Suppressor macrophage (primary cell): ENCODE data around the gene RDM1.
"Not testable (repeated sequence)": the region's sequence is repeated elsewhere in the genome, so short reads cannot be mapped to it uniquely, and the experiment has no call there.

Source experiments
- DNase-seq, 4 experiments: peaks; one replicate each; pipeline ENCODE4 v3.0.0-alpha.2; 2020 to 2022

The RDM1 gene

DNA sequence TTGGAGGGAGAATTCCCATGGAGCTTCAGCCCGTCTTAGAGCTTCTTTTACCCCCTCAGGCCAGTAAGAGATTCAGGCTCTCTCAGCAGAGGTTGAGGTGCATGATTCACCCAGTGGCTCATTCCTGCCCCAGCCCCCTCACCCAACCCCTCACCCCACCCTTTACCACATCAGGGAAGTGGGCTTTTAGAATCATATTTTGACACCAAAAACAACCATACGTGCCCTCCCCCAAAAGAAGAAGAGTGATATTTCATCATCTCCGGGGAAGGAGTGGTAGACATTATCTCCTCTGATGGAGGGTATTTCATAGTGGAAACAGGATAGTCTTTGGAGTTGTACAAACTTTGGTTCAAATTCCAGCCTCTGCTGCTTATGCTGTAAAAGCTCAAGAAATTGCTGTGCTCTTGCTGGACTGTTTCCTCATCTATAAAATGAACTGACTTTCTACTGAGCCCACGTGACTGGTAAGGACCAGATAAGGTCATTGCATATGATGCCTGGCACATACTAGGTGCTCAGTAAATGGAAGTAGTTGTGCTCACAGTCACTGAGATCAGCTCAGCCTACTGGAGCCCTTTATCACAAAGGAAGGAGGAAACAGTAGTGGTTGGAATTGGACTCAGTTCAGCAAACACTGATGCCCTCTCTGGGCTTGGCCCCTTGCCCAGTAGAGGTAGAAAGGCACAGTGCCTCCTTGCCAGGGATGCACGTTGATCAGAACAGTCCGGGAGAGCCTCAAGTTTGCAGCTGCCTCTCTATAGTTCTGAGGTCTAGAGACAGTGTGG is 32.1 kb downstream of the RDM1 start:
- peak in 3 of 4 experiments; percentile 4 to 46 (median 43) for DNase-seq

DNA sequence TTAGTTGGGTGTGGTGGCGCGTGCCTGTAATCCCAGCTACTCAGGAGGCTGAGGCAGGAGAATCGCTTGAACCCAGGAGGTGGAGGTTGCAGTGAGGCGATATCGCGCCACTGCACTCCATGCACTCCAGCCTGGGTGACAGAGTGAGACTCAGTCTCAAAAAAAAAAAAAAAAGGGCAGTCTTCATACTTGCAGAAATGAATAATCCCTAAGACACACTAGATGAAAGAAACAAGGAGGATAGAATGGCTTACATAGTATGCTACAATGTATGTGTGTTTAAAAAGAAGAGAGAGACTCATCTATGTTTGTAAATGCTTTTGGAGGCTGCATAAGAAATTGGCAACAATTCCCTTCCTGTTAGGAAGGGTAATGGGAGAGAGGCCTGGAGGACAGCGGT is 32.8 kb downstream of the RDM1 start:
- DNase-seq = not testable (repeated sequence)

DNA sequence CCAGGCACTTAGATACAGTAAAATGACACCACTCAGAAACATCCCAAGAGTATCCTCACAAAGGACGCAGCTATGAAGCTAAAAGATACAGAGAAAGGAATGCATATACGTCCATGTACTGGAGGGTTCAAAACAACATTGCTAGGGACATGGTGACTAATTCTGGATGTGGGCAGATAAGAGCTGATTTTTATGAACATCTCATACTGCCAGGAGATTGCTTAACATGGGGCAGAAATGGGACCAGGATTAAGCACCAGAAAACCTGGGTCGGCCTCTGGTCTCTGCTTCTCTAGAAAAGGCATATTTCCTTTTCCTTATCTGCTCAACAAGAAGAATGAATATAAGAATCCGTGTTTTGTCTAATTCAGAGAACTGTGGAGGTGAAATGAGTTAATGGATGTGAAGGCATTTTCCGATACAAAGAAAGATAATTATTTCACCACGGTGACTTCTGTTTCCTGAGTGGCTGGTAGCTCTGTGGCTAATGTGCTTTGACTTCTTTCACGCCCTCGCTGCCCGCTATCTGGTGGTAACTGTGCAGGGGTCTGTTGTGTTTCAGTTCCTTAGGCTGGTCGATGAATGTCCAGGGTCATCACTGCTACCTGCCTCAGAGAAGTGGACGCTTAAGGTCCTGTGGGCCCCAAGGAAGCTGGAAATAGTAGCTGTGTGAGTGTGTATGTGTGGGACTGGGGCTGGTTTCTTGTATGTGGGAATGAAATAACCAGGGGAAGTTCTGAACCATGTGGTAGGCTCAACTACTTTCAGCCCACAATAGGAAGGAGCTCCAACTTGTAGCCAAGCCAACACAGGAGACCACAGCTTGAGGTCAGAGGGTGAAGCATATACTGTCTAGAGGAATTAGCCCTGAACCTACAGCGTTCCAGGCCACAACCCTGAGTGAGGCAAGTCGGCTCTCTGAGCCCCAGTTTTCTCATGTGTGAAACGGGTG is 34.7 kb downstream of the RDM1 start:
- peak; percentile 58 to 84 (median 80) for DNase-seq

DNA sequence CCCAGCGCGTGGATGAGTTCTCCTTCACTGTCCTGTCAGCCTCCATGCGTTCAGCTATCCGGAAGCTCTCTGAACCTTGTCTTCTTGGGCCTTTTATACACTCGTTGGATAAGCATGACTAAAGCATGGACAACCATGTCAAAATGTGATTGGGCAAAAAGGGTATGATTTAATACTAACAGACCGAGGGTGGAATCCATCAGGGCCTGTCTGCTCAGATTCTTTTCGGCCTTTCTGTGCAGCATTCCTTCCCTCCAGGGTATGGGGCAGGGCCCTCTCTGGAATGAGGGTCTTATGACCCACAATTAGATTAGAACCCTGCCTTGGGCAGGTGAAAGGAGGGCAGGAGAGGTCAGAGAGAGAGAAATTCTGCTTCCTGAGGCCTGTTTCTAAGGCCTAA is 36.4 kb downstream of the RDM1 start:
- DNase-seq = no peak

- no peak for DNase-seq
Measured at GRCh38 chr17:35893751-35894150, 36.8 kb downstream of the RDM1 start.

- peak; percentile 52 to 77 (median 72) for DNase-seq
Measured at GRCh38 chr17:35892091-35893035, 38.2 kb downstream of the RDM1 start.

DNA sequence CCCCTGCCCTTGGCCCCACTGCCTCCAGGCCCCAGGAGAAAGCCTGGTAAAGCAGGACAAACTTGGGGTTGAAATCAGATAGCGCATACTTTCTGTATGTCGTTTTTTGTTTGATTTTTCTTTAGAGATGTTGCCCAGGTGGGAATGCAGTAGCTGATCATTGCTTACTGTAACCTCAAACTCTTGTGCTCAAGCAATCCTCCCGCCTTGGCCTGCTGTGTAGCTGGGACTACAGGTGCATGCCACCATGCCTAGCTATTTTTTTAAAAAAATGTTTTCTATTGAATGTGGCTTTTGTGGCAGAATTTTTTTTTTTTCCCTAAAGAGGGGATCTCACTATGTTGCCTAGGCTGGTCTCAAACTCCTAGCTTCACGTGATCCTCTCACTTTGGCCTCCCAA is 39.3 kb downstream of the RDM1 start:
- no peak for DNase-seq

DNA sequence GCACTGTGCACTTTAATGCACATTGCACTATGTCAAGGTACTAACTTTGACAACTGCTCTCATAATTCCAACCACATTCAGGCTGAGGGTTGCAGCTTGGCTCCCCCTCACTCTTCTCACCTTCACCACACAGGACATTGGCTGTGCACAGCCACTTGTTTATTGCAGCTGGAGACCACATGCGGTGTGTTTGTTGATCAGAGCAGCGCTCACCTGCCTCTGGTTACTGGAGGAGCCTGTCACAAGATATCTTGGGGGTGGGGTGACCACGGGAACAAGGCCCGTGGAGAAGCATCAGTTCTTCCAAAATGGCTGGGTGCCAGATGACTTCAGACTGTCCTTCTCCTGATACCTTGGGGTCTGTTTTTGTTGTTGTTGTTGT is 39.8 kb downstream of the RDM1 start:
- DNase-seq = no peak

- DNase-seq = peak in 3 of 4 experiments; percentile 16 to 33 (median 26)
Measured at GRCh38 chr17:35889818-35890773, 40.5 kb downstream of the RDM1 start.

- no peak for DNase-seq
Measured at GRCh38 chr17:35889241-35889640, 41.3 kb downstream of the RDM1 start.

DNA sequence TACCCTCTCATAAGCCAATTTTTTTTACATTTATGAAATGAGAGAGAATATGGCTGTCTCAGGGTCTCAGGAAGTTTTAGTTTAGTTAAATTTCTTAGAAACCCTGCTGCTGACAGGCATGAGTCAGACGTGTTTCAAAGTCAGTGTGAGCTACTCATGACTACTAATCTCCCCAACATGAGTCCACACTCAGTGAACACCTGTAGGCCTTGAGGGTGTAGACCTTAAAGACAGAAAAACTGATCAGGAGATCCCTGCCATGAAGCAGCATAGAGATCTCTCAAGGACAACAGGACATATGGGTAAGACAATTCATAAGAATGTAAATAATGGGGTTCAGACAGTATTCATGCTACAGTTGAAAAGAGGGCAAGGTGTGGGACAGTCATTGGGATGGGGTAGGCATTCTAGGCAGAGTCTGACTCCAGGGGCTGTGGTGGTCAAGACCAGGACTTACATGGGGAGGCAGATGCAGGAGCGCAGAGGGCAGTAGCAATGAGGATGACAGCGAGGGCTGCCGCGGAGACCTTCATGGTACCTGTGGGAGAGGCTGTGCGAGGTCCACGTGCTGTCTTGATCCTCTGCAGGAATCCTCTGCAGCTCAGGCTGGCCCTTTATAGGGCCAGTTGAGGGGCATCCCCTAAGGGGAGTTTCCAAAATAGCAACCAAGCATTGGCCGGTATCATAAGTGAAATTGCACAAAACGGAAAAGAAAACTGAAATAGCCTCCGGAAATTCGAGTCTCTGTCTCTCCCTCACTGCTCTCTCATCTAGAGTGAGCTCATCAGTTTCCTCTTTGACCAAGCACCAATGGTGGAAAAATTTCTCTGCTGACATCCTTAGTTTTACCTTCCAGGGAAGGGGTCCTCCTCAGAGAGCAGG is 50.6 kb downstream of the RDM1 start, which contains the start of gene CCL5:
Gene CCL5, minus strand, starts transcription at position 588 of the 882 bp plus-strand sequence.
- DNase-seq = peak; percentile 40 to 71 (median 67)

DNA sequence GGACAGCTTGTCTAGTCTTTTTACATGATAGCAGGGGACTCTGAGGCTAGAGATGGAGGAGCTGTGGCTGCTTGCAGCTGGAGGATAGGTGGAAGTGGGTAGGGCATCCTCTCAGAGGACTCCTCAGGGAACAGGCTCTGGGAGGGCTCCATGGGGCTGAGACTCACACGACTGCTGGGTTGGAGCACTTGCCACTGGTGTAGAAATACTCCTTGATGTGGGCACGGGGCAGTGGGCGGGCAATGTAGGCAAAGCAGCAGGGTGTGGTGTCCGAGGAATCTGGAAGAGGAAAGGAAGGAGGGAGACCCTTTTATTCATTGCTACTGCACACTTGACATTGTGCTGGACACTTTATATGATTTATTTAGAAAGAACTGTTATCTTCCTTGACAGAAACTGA is 52.2 kb downstream of the RDM1 start:
- no peak for DNase-seq

GRCh38 chr17:35877345-35878029 is 53.1 kb downstream of the RDM1 start:
- no peak for DNase-seq

- no peak for DNase-seq
Measured at GRCh38 chr17:35876534-35876933, 54.0 kb downstream of the RDM1 start.

GRCh38 chr17:35875800-35876139 is 54.8 kb downstream of the RDM1 start:
- DNase-seq = no peak

- no peak for DNase-seq
Measured at GRCh38 chr17:35875072-35875799, 55.3 kb downstream of the RDM1 start.

DNA sequence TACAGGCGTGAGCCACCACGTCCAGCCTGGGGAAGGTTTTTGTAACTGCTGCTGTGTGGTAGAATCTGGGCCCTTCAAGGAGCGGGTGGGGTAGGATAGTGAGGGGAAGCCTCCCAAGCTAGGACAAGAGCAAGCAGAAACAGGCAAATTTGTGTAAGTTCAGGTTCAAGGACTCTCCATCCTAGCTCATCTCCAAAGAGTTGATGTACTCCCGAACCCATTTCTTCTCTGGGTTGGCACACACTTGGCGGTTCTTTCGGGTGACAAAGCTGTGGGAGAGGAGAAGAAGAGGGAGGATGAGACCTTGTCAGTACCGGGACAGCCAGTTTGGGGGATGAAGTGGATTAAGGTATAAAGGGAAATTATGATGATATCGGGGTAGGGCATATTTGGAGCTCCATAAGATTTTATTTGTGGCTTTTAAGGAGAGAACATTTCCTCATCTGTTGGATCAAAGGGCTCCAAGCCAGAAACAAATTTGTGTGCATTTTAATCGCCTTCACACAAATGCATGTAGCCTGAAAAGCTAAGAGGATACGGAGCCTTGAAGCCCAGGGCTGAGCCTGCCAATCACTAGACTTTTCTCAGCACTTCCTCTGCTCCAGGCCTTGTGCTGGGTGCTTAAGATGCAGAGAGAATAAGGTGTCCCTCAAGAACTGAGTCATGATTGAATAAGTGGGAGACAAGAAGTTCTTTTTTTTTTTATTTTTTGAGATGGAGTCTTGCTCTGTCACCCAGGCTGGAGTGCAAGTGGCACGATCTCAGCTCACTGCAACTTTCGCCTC is 58.2 kb downstream of the RDM1 start:
- peak in 1 of 4 experiments; percentile 14 for DNase-seq
